BLaER1 treated with 17β-estradiol and CSF1 and Interleukin-3, amounts not matched to agents 10 nM and 100 nM (cell line): ENCODE results near the gene KMT2E.
"Not testable (repeated sequence)": the region's sequence is repeated elsewhere in the genome, so short reads cannot be mapped to it uniquely, and the experiment has no call there.

Experiments
- H3K27ac ChIP-seq, 11 experiments: shearing (Covaris generic); formaldehyde crosslinking; 2 replicates each; pipeline ENCODE4 v1.8.1; 2022
- H3K27me3 ChIP-seq, 11 experiments: shearing (Covaris generic); formaldehyde crosslinking; 2 replicates each; pipeline ENCODE4 v1.8.1; 2022
- H3K36me3 ChIP-seq, 11 experiments: shearing (Covaris generic); formaldehyde crosslinking; 2 replicates each; pipeline ENCODE4 v1.8.1; 2022
- H3K4me1 ChIP-seq, 10 experiments: shearing (Covaris generic); formaldehyde crosslinking; 2 replicates each; pipeline ENCODE4 v1.8.1; 2022
- H3K4me2 ChIP-seq, 11 experiments: shearing (Covaris generic); formaldehyde crosslinking; 2 replicates each; pipeline ENCODE4 v1.8.1; 2022
- H3K4me3 ChIP-seq, 10 experiments: shearing (Covaris generic); formaldehyde crosslinking; 2 replicates each; pipeline ENCODE4 v1.8.1; 2022
- H3K9ac ChIP-seq, 11 experiments: shearing (Covaris generic); formaldehyde crosslinking; 2 replicates each; pipeline ENCODE4 v1.8.1; 2022
- H3K9me3 ChIP-seq, 11 experiments: shearing (Covaris generic); formaldehyde crosslinking; replicated peaks in 1 of 11; 2 replicates each; pipeline ENCODE4 v1.8.1; 2022
- H4K20me1 ChIP-seq, 11 experiments: shearing (Covaris generic); formaldehyde crosslinking; 2 replicates each; pipeline ENCODE4 v1.8.1; 2022
- Cebpa-rat ChIP-seq, 11 experiments: shearing (Covaris generic); IDR thresholded peaks; 2 replicates each; pipeline ENCODE4 v1.8.1; 2022

The KMT2E gene

GRCh38 chr7:104984585-104985258 is 29.3 kb upstream of the KMT2E start:
- Histone ChIP-seq H3K4me3 (peak overlapping the region; percentile 58 to 73 (median 66)), H3K27ac (peak overlapping the region; percentile 89 to 99 (median 97)), H3K4me1 (peaks cover 36 to 81% (median 65%) of the 10 kb centered on the region in 10 experiments), H3K9ac (peak overlapping the region; percentile 88 to 97 (median 95)), H3K4me2 (peak overlapping the region in 10 of 11 experiments; percentile 66 to 97 (median 94)), H3K36me3 (peaks cover 10 to 36% (median 27%) of the 10 kb centered on the region in 11 experiments; a peak in 21 of 22 replicates), H3K9me3 (no peaks in the 10 kb centered on the region), H3K27me3 (no peaks in the 10 kb centered on the region), H4K20me1 (peaks cover 0 to 25% (median 11%) of the 10 kb centered on the region in 11 experiments; a peak in 12 of 22 replicates)
- no peak for TF ChIP-seq Cebpa-rat (IDR thresholded peaks at IDR 0.05)

- Histone ChIP-seq H4K20me1 (peaks cover 0 to 25% (median 9%) of the 10 kb centered on the region in 11 experiments; a peak in 13 of 22 replicates), H3K4me3 (peak overlapping the region in 4 of 10 experiments; percentile 59 to 66 (median 64); a peak in 4 of 20 replicates), H3K27ac (peak overlapping the region in 10 of 11 experiments; percentile 89 to 99 (median 97); a peak in 16 of 22 replicates), H3K9ac (peak overlapping the region in 7 of 11 experiments; percentile 88 to 97 (median 96); a peak in 12 of 22 replicates), H3K9me3 (no peaks in the 10 kb centered on the region), H3K4me1 (peaks cover 31 to 76% (median 60%) of the 10 kb centered on the region in 10 experiments), H3K4me2 (peak overlapping the region in 10 of 11 experiments; percentile 66 to 97 (median 94)), H3K27me3 (no peaks in the 10 kb centered on the region), H3K36me3 (peaks cover 5 to 31% (median 22%) of the 10 kb centered on the region in 11 experiments; a peak in 20 of 22 replicates)
- no peak for TF ChIP-seq Cebpa-rat (IDR thresholded peaks at IDR 0.05)
These were observed 28.8 kb upstream of the KMT2E start for GRCh38 chr7:104985259-104985617.

GRCh38 chr7:104986628-104987259 is 27.3 kb upstream of the KMT2E start:
- no peak overlapping the region for H3K4me3 ChIP-seq
- H3K27me3 ChIP-seq = no peaks in the 10 kb centered on the region
- H3K9me3 ChIP-seq = no peaks in the 10 kb centered on the region
- H3K27ac ChIP-seq = peak overlapping the region in 6 of 11 experiments; percentile 1 to 32 (median 10); a peak in 4 of 22 replicates
- H3K4me1 ChIP-seq = peaks cover 25 to 61% (median 45%) of the 10 kb centered on the region in 10 experiments
- H3K4me2 ChIP-seq = peak overlapping the region in 9 of 11 experiments; percentile 4 to 97 (median 93); a peak in 17 of 22 replicates
- H4K20me1 ChIP-seq = peaks cover 0 to 38% (median 9%) of the 10 kb centered on the region in 11 experiments; a peak in 15 of 22 replicates
- peaks cover 14 to 42% (median 28%) of the 10 kb centered on the region in 11 experiments for H3K36me3 ChIP-seq
- H3K9ac ChIP-seq = no peak overlapping the region; a peak in 1 of 22 replicates
- no peak for TF ChIP-seq Cebpa-rat (IDR thresholded peaks at IDR 0.05)

GRCh38 chr7:104987403-104987802 is 26.6 kb upstream of the KMT2E start:
- peaks cover 16 to 48% (median 35%) of the 10 kb centered on the region in 11 experiments for H3K36me3 ChIP-seq
- 0 out of 22 replicates have a peak overlapping the region, but pooled peaks of 1 of the 11 experiments have one; percentile 6 for H3K27ac ChIP-seq
- not testable (repeated sequence) for H3K9ac ChIP-seq, H3K9me3 ChIP-seq, H3K27me3 ChIP-seq, H3K4me3 ChIP-seq
- H3K4me2 ChIP-seq = peak overlapping the region in 3 of 11 experiments; percentile 93 to 97 (median 93); a peak in 6 of 22 replicates
- H3K4me1 ChIP-seq = peaks cover 25 to 60% (median 40%) of the 10 kb centered on the region in 10 experiments
- H4K20me1 ChIP-seq = peaks cover 0 to 45% (median 9%) of the 10 kb centered on the region in 11 experiments; a peak in 15 of 22 replicates

- no peaks in the 10 kb centered on the region for H3K27me3 ChIP-seq
- H3K4me1 ChIP-seq = peaks cover 7 to 65% (median 32%) of the 10 kb centered on the region in 10 experiments
- H3K4me2 ChIP-seq = peak overlapping the region in 1 of 11 experiments; percentile 23; a peak in 1 of 22 replicates
- H3K27ac ChIP-seq = no peak overlapping the region
- no peak overlapping the region for H3K9ac ChIP-seq
- no peak for TF ChIP-seq Cebpa-rat (IDR thresholded peaks at IDR 0.05)
- H3K4me3 ChIP-seq = no peak overlapping the region
- H4K20me1 ChIP-seq = peaks cover 0 to 81% (median 0%) of the 10 kb centered on the region in 11 experiments; a peak in 15 of 22 replicates
- peaks cover 37 to 82% (median 63%) of the 10 kb centered on the region in 11 experiments for H3K36me3 ChIP-seq
- no peaks in the 10 kb centered on the region for H3K9me3 ChIP-seq
These were observed 23.0 kb upstream of the KMT2E start for GRCh38 chr7:104990983-104991382.

- no peak for TF ChIP-seq Cebpa-rat (IDR thresholded peaks at IDR 0.05)
- Histone ChIP-seq H3K4me1 (peaks cover 0 to 64% (median 19%) of the 10 kb centered on the region in 10 experiments; a peak in 15 of 20 replicates), H3K27me3 (no peaks in the 10 kb centered on the region), H3K9me3 (no peaks in the 10 kb centered on the region), H3K9ac (peak overlapping the region in 2 of 11 experiments; percentile 49 to 53; a peak in 2 of 22 replicates), H3K27ac (peak overlapping the region in 3 of 11 experiments; percentile 12 to 25 (median 17); a peak in 3 of 22 replicates), H4K20me1 (peaks cover 0 to 82% (median 0%) of the 10 kb centered on the region in 11 experiments; a peak in 15 of 22 replicates), H3K4me3 (no peak overlapping the region), H3K36me3 (peaks cover 41 to 75% (median 67%) of the 10 kb centered on the region in 11 experiments), H3K4me2 (peak overlapping the region in 2 of 11 experiments; percentile 66 to 76; a peak in 3 of 22 replicates)
These were observed 21.7 kb upstream of the KMT2E start for GRCh38 chr7:104992306-104992705.

GRCh38 chr7:104993217-104993862 is 20.7 kb upstream of the KMT2E start:
- Histone ChIP-seq H3K27me3 (no peaks in the 10 kb centered on the region), H3K4me1 (peaks cover 0 to 71% (median 15%) of the 10 kb centered on the region in 10 experiments; a peak in 14 of 20 replicates), H4K20me1 (peaks cover 0 to 85% (median 9%) of the 10 kb centered on the region in 11 experiments; a peak in 16 of 22 replicates), H3K9ac (no peak overlapping the region), H3K9me3 (no peaks in the 10 kb centered on the region), H3K4me2 (peak overlapping the region in 8 of 11 experiments; percentile 5 to 76 (median 28); a peak in 12 of 22 replicates), H3K36me3 (peaks cover 38 to 76% (median 61%) of the 10 kb centered on the region in 11 experiments), H3K27ac (peak overlapping the region in 1 of 11 experiments; percentile 31; a peak in 1 of 22 replicates), H3K4me3 (no peak overlapping the region)
- TF ChIP-seq Cebpa-rat (IDR thresholded peaks at IDR 0.05) = no peak
